ENCODE data around the gene UPK1B.
"Not testable (repeated sequence)": the region's sequence is repeated elsewhere in the genome, so short reads cannot be mapped to it uniquely, and the experiment has no call there.

Gene UPK1B

GRCh38 chr3:119235151-119235550 lies 61.8 kb downstream of the UPK1B start:
- no peak for TF ChIP-seq JUND (IDR thresholded peaks at IDR 0.05; ENCODE audit: low read depth)
- DNase-seq (ENCODE audit: low read depth in 1 of 2, low spot score in 1 of 2), result no peak
- in situ Hi-C loops (cut with HindIII; ENCODE audit: low pct_unique_long_range_greater_than_20kb, low sequenced_read_pairs), result no loop called here

- no peak for TF ChIP-seq JUND (IDR thresholded peaks at IDR 0.05; ENCODE audit: low read depth)
- in situ Hi-C loops (cut with HindIII; ENCODE audit: low pct_unique_long_range_greater_than_20kb, low sequenced_read_pairs), result no loop called here
- DNase-seq (ENCODE audit: low read depth in 1 of 2, low spot score in 1 of 2), result no peak
These were observed 63.4 kb downstream of the UPK1B start for GRCh38 chr3:119236756-119237155.

- no peak for DNase-seq (ENCODE audit: low read depth in 1 of 2, low spot score in 1 of 2)
These were observed 63.9 kb downstream of the UPK1B start for GRCh38 chr3:119237299-119237698.

GRCh38 chr3:119238363-119238762 lies 65.0 kb downstream of the UPK1B start:
- no peak for DNase-seq (ENCODE audit: low read depth in 1 of 2, low spot score in 1 of 2)
- in situ Hi-C loops (cut with HindIII; ENCODE audit: low pct_unique_long_range_greater_than_20kb, low sequenced_read_pairs), result no loop called here
- TF ChIP-seq JUND (IDR thresholded peaks at IDR 0.05; ENCODE audit: low read depth), result no peak

More at GRCh38 chr3:119237299-119237698, 63.9 kb downstream of the UPK1B start:
- no peak for TF ChIP-seq JUND (IDR thresholded peaks at IDR 0.05; ENCODE audit: low read depth)
- in situ Hi-C loops (cut with HindIII; ENCODE audit: low pct_unique_long_range_greater_than_20kb, low sequenced_read_pairs), result no loop called here

GRCh38 chr3:119239206-119239820 lies 65.9 kb downstream of the UPK1B start:
- DNase-seq (ENCODE audit: low read depth in 1 of 2, low spot score in 1 of 2), result no peak

GRCh38 chr3:119240101-119240590 lies 66.7 kb downstream of the UPK1B start:
- TF ChIP-seq JUND (IDR thresholded peaks at IDR 0.05; ENCODE audit: low read depth), result no peak
- in situ Hi-C loops (cut with HindIII; ENCODE audit: low pct_unique_long_range_greater_than_20kb, low sequenced_read_pairs), result no loop called here
- DNase-seq (ENCODE audit: low read depth in 1 of 2, low spot score in 1 of 2), result no peak

More at GRCh38 chr3:119239206-119239820, 65.9 kb downstream of the UPK1B start:
- no peak for TF ChIP-seq JUND (IDR thresholded peaks at IDR 0.05; ENCODE audit: low read depth)
- in situ Hi-C loops (cut with HindIII; ENCODE audit: low pct_unique_long_range_greater_than_20kb, low sequenced_read_pairs), result no loop called here

- in situ Hi-C loops (cut with HindIII; ENCODE audit: low pct_unique_long_range_greater_than_20kb, low sequenced_read_pairs), result no loop called here
- DNase-seq (ENCODE audit: low read depth in 1 of 2, low spot score in 1 of 2), result peak; percentile 79 to 93
- TF ChIP-seq JUND (IDR thresholded peaks at IDR 0.05; ENCODE audit: low read depth), result no peak
These were observed 67.4 kb downstream of the UPK1B start, which contains the start of gene B4GALT4 for GRCh38 chr3:119240591-119241434. Gene B4GALT4, minus strand, starts transcription at chr3:119240878. Its CDS starts 10,779 bp downstream, at chr3:119230099.

GRCh38 chr3:119242387-119243057 lies 69.1 kb downstream of the UPK1B start:
- DNase-seq (ENCODE audit: low read depth in 1 of 2, low spot score in 1 of 2); in situ Hi-C loops (cut with HindIII; ENCODE audit: low pct_unique_long_range_greater_than_20kb, low sequenced_read_pairs): not testable (repeated sequence)

- in situ Hi-C loops (cut with HindIII; ENCODE audit: low pct_unique_long_range_greater_than_20kb, low sequenced_read_pairs), result not testable (repeated sequence)
These were observed 69.7 kb downstream of the UPK1B start for GRCh38 chr3:119243058-119243529.

GRCh38 chr3:119243712-119244111 lies 70.3 kb downstream of the UPK1B start:
- no peak for TF ChIP-seq JUND (IDR thresholded peaks at IDR 0.05; ENCODE audit: low read depth)
- no peak for DNase-seq (ENCODE audit: low read depth in 1 of 2, low spot score in 1 of 2)
- in situ Hi-C loops (cut with HindIII; ENCODE audit: low pct_unique_long_range_greater_than_20kb, low sequenced_read_pairs), result no loop called here

More at GRCh38 chr3:119243058-119243529, 69.7 kb downstream of the UPK1B start:
- not testable (repeated sequence) for DNase-seq (ENCODE audit: low read depth in 1 of 2, low spot score in 1 of 2)

- in situ Hi-C loops (cut with HindIII; ENCODE audit: low pct_unique_long_range_greater_than_20kb, low sequenced_read_pairs), result no loop called here
- no peak for TF ChIP-seq JUND (IDR thresholded peaks at IDR 0.05; ENCODE audit: low read depth)
- DNase-seq (ENCODE audit: low read depth in 1 of 2, low spot score in 1 of 2), result no peak
These were observed 72.4 kb downstream of the UPK1B start for GRCh38 chr3:119245778-119246177.
